ENCODE data around the gene ANKRD62.
"Not testable (repeated sequence)": the region's sequence is repeated elsewhere in the genome, so short reads cannot be mapped to it uniquely, and the experiment has no call there.

The ANKRD62 gene

GRCh38 chr18:12088096-12088495 is 5.5 kb upstream of the ANKRD62 start:
- intact Hi-C loops (cut with DNase I) = no loop called here
- no peak for DNase-seq

- DNase-seq = no peak
- intact Hi-C loops (cut with DNase I) = no loop called here
Measured at GRCh38 chr18:12088731-12089375, 4.8 kb upstream of the ANKRD62 start.

GRCh38 chr18:12091538-12092141 is 2.0 kb upstream of the ANKRD62 start:
- no peak for DNase-seq
- intact Hi-C loops (cut with DNase I) = no loop called here

GRCh38 chr18:12092398-12093229 is 1.0 kb upstream of the ANKRD62 start:
- no peak for DNase-seq
- intact Hi-C loops (cut with DNase I) = no loop called here

- intact Hi-C loops (cut with DNase I) = no loop called here
- no peak for DNase-seq
Measured at GRCh38 chr18:12098374-12098773, 4.7 kb downstream of the ANKRD62 start.

- intact Hi-C loops (cut with DNase I) = no loop called here
- DNase-seq = no peak
Measured at GRCh38 chr18:12099160-12099559, 5.5 kb downstream of the ANKRD62 start.

GRCh38 chr18:12101266-12101665 is 7.6 kb downstream of the ANKRD62 start:
- intact Hi-C loops (cut with DNase I) = no loop called here
- no peak for DNase-seq

- intact Hi-C loops (cut with DNase I) = no loop called here
- DNase-seq = no peak
Measured at GRCh38 chr18:12102136-12102842, 8.6 kb downstream of the ANKRD62 start.

GRCh38 chr18:12106471-12106870 is 12.8 kb downstream of the ANKRD62 start:
- intact Hi-C loops (cut with DNase I) = no loop called here
- DNase-seq = no peak

- intact Hi-C loops (cut with DNase I) = no loop called here
- DNase-seq = no peak
Measured at GRCh38 chr18:12109836-12110235, 16.2 kb downstream of the ANKRD62 start.

- DNase-seq = no peak
- intact Hi-C loops (cut with DNase I) = no loop called here
Measured at GRCh38 chr18:12113999-12114646, 20.5 kb downstream of the ANKRD62 start.

GRCh38 chr18:12119358-12119757 is 25.7 kb downstream of the ANKRD62 start:
- DNase-seq = no peak
- intact Hi-C loops (cut with DNase I) = no loop called here

GRCh38 chr18:12121175-12122042 is 27.8 kb downstream of the ANKRD62 start:
- intact Hi-C loops (cut with DNase I) = no loop called here
- peak in 1 of 42 donors; percentile 6 for DNase-seq

GRCh38 chr18:12122043-12122389 is 28.4 kb downstream of the ANKRD62 start:
- DNase-seq; intact Hi-C loops (cut with DNase I): not testable (repeated sequence)

- intact Hi-C loops (cut with DNase I); DNase-seq: not testable (repeated sequence)
Measured at GRCh38 chr18:12127647-12128046, 34.0 kb downstream of the ANKRD62 start.

- DNase-seq; intact Hi-C loops (cut with DNase I): not testable (repeated sequence)
Measured at GRCh38 chr18:12138831-12139230, 45.2 kb downstream of the ANKRD62 start.

- intact Hi-C loops (cut with DNase I); DNase-seq: not testable (repeated sequence)
Measured at GRCh38 chr18:12140866-12141265, 47.2 kb downstream of the ANKRD62 start.

- intact Hi-C loops (cut with DNase I); DNase-seq: not testable (repeated sequence)
Measured at GRCh38 chr18:12141778-12142177, 48.1 kb downstream of the ANKRD62 start.

All from head of caudate nucleus (tissue), 42 donors.